Mesenchymal stem cell (in vitro differentiated cells and primary cell): ENCODE measurements around the gene INTS15.
"Not testable (repeated sequence)": the region's sequence is repeated elsewhere in the genome, so short reads cannot be mapped to it uniquely, and the experiment has no call there.

Experiments used
- DNase-seq: peaks from one replicate; pipeline ENCODE4 v3.0.0-alpha.2; 2013
- H2AFZ ChIP-seq: one replicate; pipeline ENCODE4 v1.6.1; 2013; ENCODE audit warnings: low read depth, mild to moderate bottlenecking, control low read depth, inconsistent platforms, low read length, moderate library complexity
- H2AK5ac ChIP-seq: 2 replicates; pipeline ENCODE4 v1.6.1; 2013; ENCODE audit warnings: low read length, moderate library complexity, mild to moderate bottlenecking, inconsistent platforms; ENCODE audit not compliant: severe bottlenecking
- H2BK120ac ChIP-seq: one replicate; pipeline ENCODE4 v1.6.1; 2013; ENCODE audit warnings: low read depth, mild to moderate bottlenecking, inconsistent platforms, low read length, moderate library complexity
- H2BK12ac ChIP-seq, 2 experiments: one replicate each; pipeline ENCODE4 v1.6.1; 2013; ENCODE audit warnings: inconsistent platforms in 2 of 2, low read length in 2 of 2, mild to moderate bottlenecking in 2 of 2, moderate library complexity in 2 of 2, control low read depth in 1 of 2
- H2BK15ac ChIP-seq: one replicate; pipeline ENCODE4 v1.6.1; 2013; ENCODE audit warnings: mild to moderate bottlenecking, low read depth, inconsistent platforms; ENCODE audit not compliant: poor library complexity, severe bottlenecking
- H2BK5ac ChIP-seq: 2 replicates; pipeline ENCODE4 v1.6.1; 2013; ENCODE audit warnings: low read depth, mild to moderate bottlenecking, low read length, control low read depth, inconsistent platforms; ENCODE audit not compliant: poor library complexity, severe bottlenecking
- H3K14ac ChIP-seq, 2 experiments: one replicate each; pipeline ENCODE4 v1.6.1; 2013; ENCODE audit warnings: inconsistent platforms in 2 of 2, low read length in 2 of 2, control low read depth in 1 of 2, mild to moderate bottlenecking in 1 of 2, moderate library complexity in 1 of 2
- H3K18ac ChIP-seq, 2 experiments: one replicate each; pipeline ENCODE4 v1.6.1; 2013; ENCODE audit warnings: inconsistent platforms in 2 of 2, low read length in 2 of 2, control low read depth in 1 of 2, low read depth in 1 of 2, mild to moderate bottlenecking in 1 of 2
- H3K23ac ChIP-seq, 2 experiments: one replicate each; pipeline ENCODE4 v1.6.1; 2013; ENCODE audit warnings: inconsistent platforms in 2 of 2, low read length in 2 of 2, mild to moderate bottlenecking in 2 of 2, moderate library complexity in 2 of 2, control low read depth in 1 of 2
- H3K27ac ChIP-seq: 2 replicates; pipeline ENCODE4 v1.5.1; 2013; ENCODE audit warnings: mild to moderate bottlenecking, moderate library complexity, low read length, control low read depth, inconsistent platforms; ENCODE audit not compliant: poor library complexity, severe bottlenecking
- H3K27me3 ChIP-seq, 2 experiments: 2 replicates each; pipeline versions ENCODE4 v1.6.1 to v1.7.0; 2013; ENCODE audit warnings: low read length in 2 of 2, mild to moderate bottlenecking in 2 of 2, moderate library complexity in 2 of 2, control low read depth in 1 of 2, inconsistent platforms in 1 of 2; ENCODE audit not compliant: control insufficient read depth in 1 of 2, insufficient read depth in 1 of 2
- H3K36me3 ChIP-seq, 2 experiments: 2 replicates each; pipeline versions ENCODE4 v1.6.1 to v1.7.0; 2013; ENCODE audit warnings: low read length in 2 of 2, control low read depth in 1 of 2, inconsistent platforms in 1 of 2, low read depth in 1 of 2, mild to moderate bottlenecking in 1 of 2; ENCODE audit not compliant: insufficient read depth in 2 of 2, control insufficient read depth in 1 of 2
- H3K4ac ChIP-seq, 2 experiments: one replicate each; pipeline ENCODE4 v1.6.1; 2013; ENCODE audit warnings: inconsistent platforms in 2 of 2, low read length in 2 of 2, mild to moderate bottlenecking in 2 of 2, moderate library complexity in 2 of 2, control low read depth in 1 of 2, low read depth in 1 of 2
- H3K4me1 ChIP-seq: 2 replicates; pipeline ENCODE4 v1.6.1; 2013; ENCODE audit warnings: low read depth, low read length, control low read depth; ENCODE audit not compliant: control insufficient read depth, insufficient read depth
- H3K4me2 ChIP-seq: 2 replicates; pipeline ENCODE4 v1.6.1; 2013; ENCODE audit warnings: low read length, mild to moderate bottlenecking, inconsistent platforms; ENCODE audit not compliant: poor library complexity, severe bottlenecking
- H3K4me3 ChIP-seq, 2 experiments: 2 replicates each; pipeline versions ENCODE4 v1.5.1 to v1.7.0; 2013; ENCODE audit warnings: low read length in 2 of 2, mild to moderate bottlenecking in 2 of 2, control low read depth in 1 of 2, low read depth in 1 of 2; ENCODE audit not compliant: insufficient read depth in 1 of 2
- H3K79me1 ChIP-seq: replicated peaks from 2 replicates; pipeline ENCODE4 v1.6.1; 2013; ENCODE audit warnings: mild to moderate bottlenecking, control low read depth, low read length, inconsistent platforms; ENCODE audit not compliant: poor library complexity, severe bottlenecking
- H3K9ac ChIP-seq: 2 replicates; pipeline ENCODE4 v1.7.0; 2013; ENCODE audit warnings: mild to moderate bottlenecking, low read length, moderate library complexity
- H3K9me3 ChIP-seq: 2 replicates; pipeline ENCODE4 v1.7.0; 2013; ENCODE audit warnings: mild to moderate bottlenecking, low read length; ENCODE audit not compliant: control insufficient read depth
- H4K8ac ChIP-seq: one replicate; pipeline ENCODE4 v1.6.1; 2013; ENCODE audit warnings: inconsistent platforms, mild to moderate bottlenecking, low read length, moderate library complexity
- H4K91ac ChIP-seq: one replicate; pipeline ENCODE4 v1.6.1; 2013; ENCODE audit warnings: mild to moderate bottlenecking, low read length, inconsistent platforms
- WGBS: methylation state at CpG from one replicate; pipeline ENCODE4 v1.1.7; 2013; ENCODE audit warnings: mixed read lengths; 5-methylcytosine and 5-hydroxymethylcytosine counted together

The INTS15 gene

GRCh38 chr7:6576867-6577368 lies 12.9 kb upstream of the INTS15 start:
- peaks cover 12% of the 10 kb centered on the region for H3K4me1 ChIP-seq
- not testable (repeated sequence) for H3K27me3 ChIP-seq, H3K4ac ChIP-seq, H2BK15ac ChIP-seq, H2BK12ac ChIP-seq, H2AFZ ChIP-seq, H3K79me1 ChIP-seq, H3K23ac ChIP-seq, H2AK5ac ChIP-seq, DNase-seq, H3K14ac ChIP-seq, H3K27ac ChIP-seq, H3K9me3 ChIP-seq, H2BK120ac ChIP-seq
- H4K91ac ChIP-seq: peak overlapping the region; percentile 54
- peak overlapping the region; percentile 66 for H3K4me2 ChIP-seq
- H2BK5ac ChIP-seq: peak overlapping the region; percentile 22
- peak overlapping the region in 1 of 2 experiments; percentile 29 for H3K18ac ChIP-seq
- peak overlapping the region; percentile 90 for H3K9ac ChIP-seq
- 26% methylated on average over 8 of the region's 14 CpGs for WGBS
- peak overlapping the region; percentile 99 for H4K8ac ChIP-seq
- peaks cover 9 to 18% of the 10 kb centered on the region in 2 experiments for H3K36me3 ChIP-seq
- peak overlapping the region; percentile 73 to 86 for H3K4me3 ChIP-seq

- peak within 1 kb of the TSS; percentile 73 to 86 for H3K4me3 ChIP-seq
Measured at GRCh38 chr7:6577369-6578113, 12.3 kb upstream of the INTS15 start, which contains the start of gene ZDHHC4. Gene ZDHHC4, plus strand, starts transcription at chr7:6577454. Its CDS starts 3,108 bp downstream, at chr7:6580562.

GRCh38 chr7:6578114-6579084 lies 11.4 kb upstream of the INTS15 start:
- Histone ChIP-seq H3K9me3 (no peaks in the 10 kb centered on the region), H3K36me3 (peaks cover 18 to 33% of the 10 kb centered on the region in 2 experiments), H3K4me2 (no peak overlapping the region), H2AK5ac (no peak overlapping the region), H3K4ac (no peak overlapping the region), H3K9ac (peak overlapping the region; percentile 90), H3K27me3 (no peaks in the 10 kb centered on the region), H4K8ac (peak overlapping the region; percentile 72), H2AFZ (no peak overlapping the region), H3K23ac (no peak overlapping the region), H2BK12ac (no peak overlapping the region), H2BK5ac (no peak overlapping the region), H3K14ac (no peak overlapping the region), H3K79me1 (peaks cover 9% of the 10 kb centered on the region), H3K4me1 (peaks cover 12% of the 10 kb centered on the region), H2BK120ac (no peak overlapping the region), H2BK15ac (no peak overlapping the region), H3K4me3 (peak overlapping the region in 1 of 2 experiments; percentile 86), H3K18ac (no peak overlapping the region), H4K91ac (peak overlapping the region; percentile 55), H3K27ac (no peak overlapping the region)
- peak; percentile 12 for DNase-seq
- 89% methylated on average over 14 of the region's 18 CpGs for WGBS

More at GRCh38 chr7:6577369-6578113, 12.3 kb upstream of the INTS15 start, which contains the start of gene ZDHHC4:
- Histone ChIP-seq H2BK12ac (peak within 1 kb of the TSS in 1 of 2 experiments; percentile 18), H2BK120ac (peak within 1 kb of the TSS; percentile 54), H3K79me1 (peaks cover 9% of the 10 kb centered on the region), H2BK15ac (peak within 1 kb of the TSS; percentile 78), H3K18ac (peak within 1 kb of the TSS; percentile 29 to 91), H3K23ac (no peak within 1 kb of the TSS), H3K4me1 (peaks cover 12% of the 10 kb centered on the region), H3K4me2 (peak within 1 kb of the TSS; percentile 66), H3K36me3 (peaks cover 11 to 24% of the 10 kb centered on the region in 2 experiments), H4K8ac (peak within 1 kb of the TSS; percentile 99), H3K4ac (peak within 1 kb of the TSS; percentile 24 to 95), H3K27ac (peak within 1 kb of the TSS; percentile 13), H3K27me3 (peaks cover 2 to 3% of the 10 kb centered on the region in 2 experiments), H3K9ac (peak within 1 kb of the TSS; percentile 90), H3K14ac (peak within 1 kb of the TSS; percentile 37 to 77), H4K91ac (peak within 1 kb of the TSS; percentile 98), H2AK5ac (no peak within 1 kb of the TSS), H2AFZ (no peak within 1 kb of the TSS), H2BK5ac (peak within 1 kb of the TSS; percentile 22), H3K9me3 (no peaks in the 10 kb centered on the region)
- WGBS: 39% methylated on average over 29 of the region's 51 CpGs
- DNase-seq: peak; percentile 89
